ENCODE data around the gene CARD19.

GRCh38 chr9:93059715-93060578, 36.1 kb upstream of the CARD19 start:
- no peak for TF ChIP-seq POLR2AphosphoS5 (IDR thresholded peaks at IDR 0.05; ENCODE audit: low read depth, low read length)
- TF ChIP-seq KDM1A (IDR thresholded peaks at IDR 0.05; ENCODE audit: borderline replicate concordance, low read length): no peak
- no peak for TF ChIP-seq CREB1 (IDR thresholded peaks at IDR 0.05)
- TF ChIP-seq CTCF (IDR thresholded peaks at IDR 0.05; ENCODE audit: control extremely low read depth in 1 of 3, insufficient read depth in 1 of 3, low read depth in 1 of 3, low read length in 3 of 3): no peak
- no peak for TF ChIP-seq RAD21 (IDR thresholded peaks at IDR 0.05 in 1 of 2, conservative IDR thresholded peaks at IDR 0.05 in 1 of 2; ENCODE audit: low read depth in 2 of 2, low read length in 2 of 2)
- TF ChIP-seq EZH2 (IDR thresholded peaks at IDR 0.05; ENCODE audit: low read depth, low read length, severe bottlenecking): no peak
- no peak for TF ChIP-seq BACH1 (IDR thresholded peaks at IDR 0.05; ENCODE audit: low read length)
- no peak for TF ChIP-seq GABPA (IDR thresholded peaks at IDR 0.05; ENCODE audit: borderline replicate concordance, insufficient read depth, low read length)

Data from H1 (cell line).